Measurements from ENCODE around the gene ARHGEF11.
"Not testable (repeated sequence)": the region's sequence is repeated elsewhere in the genome, so short reads cannot be mapped to it uniquely, and the experiment has no call there.

Gene ARHGEF11

GRCh38 chr1:156929596-156930238, 115.8 kb downstream of the ARHGEF11 start:
- no peak for DNase-seq (ENCODE audit: low spot score)

- no peak for DNase-seq (ENCODE audit: low spot score)
Measured at GRCh38 chr1:156928043-156928602, 117.4 kb downstream of the ARHGEF11 start.

GRCh38 chr1:156927215-156928042, 118.1 kb downstream of the ARHGEF11 start:
- DNase-seq (ENCODE audit: low spot score) = peak; percentile 62

- not testable (repeated sequence) for DNase-seq (ENCODE audit: low spot score)
Measured at GRCh38 chr1:156926695-156927094, 118.8 kb downstream of the ARHGEF11 start.

GRCh38 chr1:156926175-156926574, 119.4 kb downstream of the ARHGEF11 start:
- peak; percentile 60 for DNase-seq (ENCODE audit: low spot score)

GRCh38 chr1:156925154-156926010, 120.2 kb downstream of the ARHGEF11 start:
- DNase-seq (ENCODE audit: low spot score) = no peak

- DNase-seq (ENCODE audit: low spot score) = no peak
Measured at GRCh38 chr1:156924478-156925153, 120.9 kb downstream of the ARHGEF11 start.

GRCh38 chr1:156923670-156924477, 121.7 kb downstream of the ARHGEF11 start:
- DNase-seq (ENCODE audit: low spot score) = no peak

- no peak for DNase-seq (ENCODE audit: low spot score)
Measured at GRCh38 chr1:156922986-156923669, 122.4 kb downstream of the ARHGEF11 start.

- no peak for DNase-seq (ENCODE audit: low spot score)
Measured at GRCh38 chr1:156921053-156921529, 124.5 kb downstream of the ARHGEF11 start.

- DNase-seq (ENCODE audit: low spot score) = peak; percentile 85
Measured at GRCh38 chr1:156920233-156921052, 125.1 kb downstream of the ARHGEF11 start, which contains the start of gene LRRC71. Gene LRRC71, plus strand, starts transcription at chr1:156920632. Its CDS starts 172 bp downstream, at chr1:156920804.

- DNase-seq (ENCODE audit: low spot score) = no peak
Measured at GRCh38 chr1:156914440-156914856, 131.1 kb downstream of the ARHGEF11 start.

GRCh38 chr1:156913809-156914387, 131.6 kb downstream of the ARHGEF11 start:
- DNase-seq (ENCODE audit: low spot score) = no peak

GRCh38 chr1:156912861-156913808, 132.4 kb downstream of the ARHGEF11 start:
- DNase-seq (ENCODE audit: low spot score) = no peak

GRCh38 chr1:156912310-156912709, 133.2 kb downstream of the ARHGEF11 start:
- no peak for DNase-seq (ENCODE audit: low spot score)

GRCh38 chr1:156911577-156912298, 133.8 kb downstream of the ARHGEF11 start:
- no peak for DNase-seq (ENCODE audit: low spot score)

All from hematopoietic multipotent progenitor cell treated with erythropoietin and hydrocortisone succinate and interleukin-3 and kit ligand, for 15 days (in vitro differentiated cells).